ENCODE results near the gene TM4SF18. TPM values are rescaled to one million over a fixed set of nuclear protein-coding genes. Genes with fewer than 3 reads are reported as not detected.

TM4SF18 gene
- total and polyA plus RNA-seq, 2 experiments from 2014 or later: 1.5 to 1.7 TPM

GRCh38 chr3:149368201-149368673 is 34.8 kb upstream of the TM4SF18 start:
- no peak overlapping the region for H2AFZ ChIP-seq
- no peaks in the 10 kb centered on the region for H3K36me3 ChIP-seq (replicated peaks; ENCODE audit: insufficient read depth, low read depth)
- H3K27me3 ChIP-seq: no peaks in the 10 kb centered on the region
- TF ChIP-seq EZH2phosphoT487 (IDR thresholded peaks at IDR 0.05; ENCODE audit: low read depth, severe bottlenecking, unreplicated experiment) (no peak), EZH2 (IDR thresholded peaks at IDR 0.05; ENCODE audit: borderline replicate concordance) (no peak)
- TF ChIP-seq, protein P1, sequence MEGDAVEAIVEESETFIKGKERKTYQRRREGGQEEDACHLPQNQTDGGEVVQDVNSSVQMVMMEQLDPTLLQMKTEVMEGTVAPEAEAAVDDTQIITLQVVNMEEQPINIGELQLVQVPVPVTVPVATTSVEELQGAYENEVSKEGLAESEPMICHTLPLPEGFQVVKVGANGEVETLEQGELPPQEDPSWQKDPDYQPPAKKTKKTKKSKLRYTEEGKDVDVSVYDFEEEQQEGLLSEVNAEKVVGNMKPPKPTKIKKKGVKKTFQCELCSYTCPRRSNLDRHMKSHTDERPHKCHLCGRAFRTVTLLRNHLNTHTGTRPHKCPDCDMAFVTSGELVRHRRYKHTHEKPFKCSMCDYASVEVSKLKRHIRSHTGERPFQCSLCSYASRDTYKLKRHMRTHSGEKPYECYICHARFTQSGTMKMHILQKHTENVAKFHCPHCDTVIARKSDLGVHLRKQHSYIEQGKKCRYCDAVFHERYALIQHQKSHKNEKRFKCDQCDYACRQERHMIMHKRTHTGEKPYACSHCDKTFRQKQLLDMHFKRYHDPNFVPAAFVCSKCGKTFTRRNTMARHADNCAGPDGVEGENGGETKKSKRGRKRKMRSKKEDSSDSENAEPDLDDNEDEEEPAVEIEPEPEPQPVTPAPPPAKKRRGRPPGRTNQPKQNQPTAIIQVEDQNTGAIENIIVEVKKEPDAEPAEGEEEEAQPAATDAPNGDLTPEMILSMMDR (IDR thresholded peaks at IDR 0.05; ENCODE audit: poor library complexity): no peak
- H3K4me3 ChIP-seq: no peak overlapping the region
- no peaks in the 10 kb centered on the region for H4K20me1 ChIP-seq (ENCODE audit: insufficient read depth, poor library complexity, severe bottlenecking)
- 94% methylated on average over 6 of the region's 6 CpGs for WGBS (ENCODE audit: low lambda C conversion rate, missing lambda C conversion rate)
- DNase-seq (ENCODE audit: low spot score): no peak
- H3K9me2 ChIP-seq (replicated peaks; ENCODE audit: insufficient read depth): no peaks in the 10 kb centered on the region
- no peaks in the 10 kb centered on the region for H3K9me3 ChIP-seq (ENCODE audit: low read depth)
- H3K4me1 ChIP-seq (ENCODE audit: insufficient read depth): peaks cover 51% of the 10 kb centered on the region
- H3K27ac ChIP-seq: peak overlapping the region; percentile 90
- H3K79me2 ChIP-seq: no peaks in the 10 kb centered on the region
- H3K4me2 ChIP-seq: no peak overlapping the region

DNA sequence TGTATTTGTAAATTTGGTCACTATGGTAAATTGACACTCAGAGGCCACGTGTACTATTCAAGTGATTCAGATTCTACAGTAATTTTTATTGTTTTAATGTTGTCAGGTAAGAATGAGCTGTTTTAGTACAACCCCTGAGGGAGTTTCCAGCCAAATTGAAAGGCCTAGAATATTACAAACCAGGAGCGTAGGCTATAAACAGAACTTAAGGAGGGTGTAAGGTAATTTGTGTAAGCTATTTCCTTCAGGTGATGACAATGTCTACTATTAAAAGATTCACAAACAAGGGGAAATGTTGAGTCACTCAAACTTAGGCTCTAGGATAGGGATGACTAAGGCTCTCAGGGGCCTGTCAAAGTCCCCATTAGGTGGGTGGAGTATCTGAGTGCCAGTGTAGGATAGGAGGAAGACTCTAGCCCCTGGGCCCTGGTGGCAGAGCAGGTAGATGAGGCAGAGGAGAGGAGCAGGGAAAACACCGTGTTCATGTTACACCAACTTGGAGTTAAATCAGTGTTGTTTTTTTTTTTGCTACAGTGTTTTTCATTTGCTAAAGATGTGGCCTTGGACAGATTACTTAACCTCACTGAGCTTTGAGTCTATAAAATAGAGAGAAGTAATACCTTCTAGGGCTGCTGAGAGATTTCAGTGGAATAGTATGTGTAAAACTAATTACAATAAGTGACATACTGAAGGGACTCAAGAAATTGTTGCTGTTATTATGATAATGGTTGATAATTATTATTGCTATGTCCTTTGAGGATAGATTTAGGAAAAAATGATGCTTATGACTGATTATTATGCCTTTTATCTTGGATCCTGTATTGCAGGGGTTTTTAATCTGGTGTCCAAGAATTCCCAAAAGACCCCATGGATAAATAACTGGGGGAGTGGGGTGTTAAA is 33.8 kb upstream of the TM4SF18 start:
- Histone ChIP-seq H3K79me2 (no peaks in the 10 kb centered on the region), H3K9me2 (replicated peaks; ENCODE audit: insufficient read depth) (no peaks in the 10 kb centered on the region), H3K4me3 (no peak overlapping the region), H3K27me3 (no peaks in the 10 kb centered on the region), H4K20me1 (ENCODE audit: insufficient read depth, poor library complexity, severe bottlenecking) (no peaks in the 10 kb centered on the region), H2AFZ (no peak overlapping the region), H3K9me3 (ENCODE audit: low read depth) (no peaks in the 10 kb centered on the region), H3K27ac (peak overlapping the region; percentile 90), H3K4me1 (ENCODE audit: insufficient read depth) (peaks cover 51% of the 10 kb centered on the region), H3K4me2 (no peak overlapping the region), H3K36me3 (replicated peaks; ENCODE audit: insufficient read depth, low read depth) (no peaks in the 10 kb centered on the region)
- peak; percentile 80 for DNase-seq (ENCODE audit: low spot score)
- WGBS (ENCODE audit: low lambda C conversion rate, missing lambda C conversion rate): 67% methylated on average over 3 of the region's 3 CpGs
- TF ChIP-seq EZH2phosphoT487 (IDR thresholded peaks at IDR 0.05; ENCODE audit: low read depth, severe bottlenecking, unreplicated experiment): no peak
- TF ChIP-seq, protein P1 (IDR thresholded peaks at IDR 0.05; ENCODE audit: poor library complexity): no peak
- no peak for TF ChIP-seq EZH2 (IDR thresholded peaks at IDR 0.05; ENCODE audit: borderline replicate concordance)

DNA sequence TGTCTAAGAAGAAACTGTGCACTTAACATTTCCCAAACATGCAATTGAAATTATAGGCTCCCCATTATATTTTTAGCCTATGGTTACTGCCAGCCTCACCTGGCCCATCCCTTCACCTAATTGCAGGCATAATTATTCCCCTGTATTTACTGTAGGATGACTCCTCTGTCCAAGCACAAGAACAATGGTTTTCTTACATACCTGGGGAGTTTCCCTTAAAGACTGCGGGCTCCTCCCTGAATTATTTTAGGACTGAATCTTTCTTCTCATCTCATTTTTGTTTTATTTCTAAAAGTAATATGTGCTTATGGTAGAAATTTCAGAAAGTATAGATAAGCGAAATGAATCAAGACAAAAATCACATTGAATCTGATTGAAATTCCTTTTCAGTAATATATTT is 32.6 kb upstream of the TM4SF18 start:
- Histone ChIP-seq H3K79me2 (no peaks in the 10 kb centered on the region), H3K36me3 (replicated peaks; ENCODE audit: insufficient read depth, low read depth) (no peaks in the 10 kb centered on the region), H3K9me2 (replicated peaks; ENCODE audit: insufficient read depth) (no peaks in the 10 kb centered on the region), H3K9me3 (ENCODE audit: low read depth) (no peaks in the 10 kb centered on the region), H3K4me3 (no peak overlapping the region), H3K27me3 (no peaks in the 10 kb centered on the region), H4K20me1 (ENCODE audit: insufficient read depth, poor library complexity, severe bottlenecking) (no peaks in the 10 kb centered on the region), H3K27ac (peak overlapping the region; percentile 90), H3K4me1 (ENCODE audit: insufficient read depth) (peaks cover 40% of the 10 kb centered on the region), H3K4me2 (no peak overlapping the region), H2AFZ (no peak overlapping the region)
- no peak for DNase-seq (ENCODE audit: low spot score)
- 83% methylated on average over 2 of the region's 2 CpGs for WGBS (ENCODE audit: low lambda C conversion rate, missing lambda C conversion rate)
- TF ChIP-seq, protein P1 (IDR thresholded peaks at IDR 0.05; ENCODE audit: poor library complexity): no peak
- TF ChIP-seq EZH2 (IDR thresholded peaks at IDR 0.05; ENCODE audit: borderline replicate concordance): no peak
- no peak for TF ChIP-seq EZH2phosphoT487 (IDR thresholded peaks at IDR 0.05; ENCODE audit: low read depth, severe bottlenecking, unreplicated experiment)

Measured in hepatocyte (in vitro differentiated cells).